Hepatocyte (in vitro differentiated cells): ENCODE results near the gene IL1RAPL1. TPM values are rescaled to one million over a fixed set of nuclear protein-coding genes. Genes with fewer than 3 reads are reported as not detected.

Experiments used
- DNase-seq: peaks from one replicate; pipeline ENCODE4 v3.0.0-alpha.2; 2016; ENCODE audit warnings: low spot score
- H2AFZ ChIP-seq: fragments of 200-600 bp; sonication (generic); 2 replicates; pipeline ENCODE4 v1.6.0; 2016; ENCODE audit warnings: antibody characterized with exemption, mild to moderate bottlenecking
- H3K27ac ChIP-seq: fragments of 200-600 bp; sonication (generic); 2 replicates; pipeline ENCODE4 v1.5.1; 2016; ENCODE audit warnings: mild to moderate bottlenecking
- H3K27me3 ChIP-seq: fragments of 200-600 bp; sonication (generic); 2 replicates; pipeline ENCODE4 v1.6.1; 2016
- H3K36me3 ChIP-seq: fragments of 200-600 bp; sonication (generic); replicated peaks from 2 replicates; pipeline ENCODE4 v1.5.1; 2016; ENCODE audit warnings: low read depth; ENCODE audit not compliant: insufficient read depth
- H3K4me1 ChIP-seq: fragments of 200-600 bp; sonication (generic); 2 replicates; pipeline ENCODE4 v1.5.1; 2016; ENCODE audit warnings: mild to moderate bottlenecking, moderate library complexity; ENCODE audit not compliant: insufficient read depth
- H3K4me2 ChIP-seq: fragments of 200-600 bp; sonication (generic); 2 replicates; pipeline ENCODE4 v1.6.0; 2016
- H3K4me3 ChIP-seq: fragments of 200-600 bp; sonication (generic); 2 replicates; pipeline ENCODE4 v1.5.1; 2016; ENCODE audit warnings: mild to moderate bottlenecking
- H3K79me2 ChIP-seq: fragments of 200-600 bp; sonication (generic); 2 replicates; pipeline ENCODE4 v1.6.0; 2017; ENCODE audit warnings: mild to moderate bottlenecking
- H3K9me2 ChIP-seq: fragments of 200-600 bp; sonication (generic); replicated peaks from 2 replicates; pipeline ENCODE4 v1.6.0; 2017; ENCODE audit warnings: mild to moderate bottlenecking; ENCODE audit not compliant: insufficient read depth
- H3K9me3 ChIP-seq: fragments of 200-600 bp; sonication (generic); 2 replicates; pipeline ENCODE4 v1.5.1; 2016; ENCODE audit warnings: low read depth, mild to moderate bottlenecking
- H4K20me1 ChIP-seq: fragments of 200-600 bp; sonication (generic); 2 replicates; pipeline ENCODE4 v1.6.0; 2016; ENCODE audit warnings: mild to moderate bottlenecking; ENCODE audit not compliant: insufficient read depth, poor library complexity, severe bottlenecking
- CTCF ChIP-seq: fragments of 200-600 bp; sonication (generic); IDR thresholded peaks from 2 replicates; pipeline ENCODE4 v1.5.1; 2016; ENCODE audit warnings: antibody characterized with exemption, mild to moderate bottlenecking; ENCODE audit not compliant: poor library complexity
- EZH2 ChIP-seq: fragments of 200-600 bp; sonication (generic); IDR thresholded peaks from 2 replicates; pipeline ENCODE4 v1.6.1; 2016; ENCODE audit warnings: antibody characterized with exemption, mild to moderate bottlenecking, borderline replicate concordance
- EZH2phosphoT487 ChIP-seq: fragments of 200-600 bp; sonication (generic); IDR thresholded peaks from one replicate; pipeline ENCODE4 v1.6.1; 2018; ENCODE audit warnings: antibody characterized with exemption, mild to moderate bottlenecking, low read depth, moderate library complexity; ENCODE audit not compliant: unreplicated experiment, severe bottlenecking
- WGBS: methylation state at CpG from one replicate; pipeline ENCODE4 v1.1.6; 2016; ENCODE audit warnings: low lambda C conversion rate; ENCODE audit errors: missing lambda C conversion rate; 5-methylcytosine and 5-hydroxymethylcytosine counted together
- polyA plus RNA-seq: library from polyadenylated mRNA; unstranded; fragments of >200 nt; fragmentation: Nextera tagmentation; extraction: Ambion mirVana; gene quantifications from 2 replicates; pipeline ENCODE4 v1.2.1, GENCODE V29; 2016
- total RNA-seq: library from RNA; depleted of rRNA; stranded (reverse); fragments of >200 nt; gene quantifications from 2 replicates; pipeline ENCODE4 v1.2.3, GENCODE V29; 2014

The IL1RAPL1 gene
- total and polyA plus RNA-seq, 2 experiments from 2014 or later, result 0.89 to 2.7 TPM

- Histone ChIP-seq H3K9me2 (no peaks in the 10 kb centered on the region), H2AFZ (no peak overlapping the region), H3K4me1 (no peaks in the 10 kb centered on the region), H3K36me3 (no peaks in the 10 kb centered on the region), H3K27me3 (no peaks in the 10 kb centered on the region), H4K20me1 (no peaks in the 10 kb centered on the region), H3K79me2 (no peaks in the 10 kb centered on the region), H3K4me3 (no peak overlapping the region), H3K4me2 (peak overlapping the region; percentile 25), H3K9me3 (no peaks in the 10 kb centered on the region), H3K27ac (peak overlapping the region; percentile 17)
- no peak for TF ChIP-seq EZH2
- no peak for TF ChIP-seq CTCF
- no peak for TF ChIP-seq EZH2phosphoT487
- WGBS, result 35% methylated on average over 1 of the region's 1 CpG
- no peak for DNase-seq
These were observed 954.9 kb downstream of the IL1RAPL1 start for GRCh38 chrX:29542152-29542551.

GRCh38 chrX:29545878-29546277 is 958.6 kb downstream of the IL1RAPL1 start:
- WGBS, result 53% methylated on average over 2 of the region's 2 CpGs
- Histone ChIP-seq H3K36me3 (no peaks in the 10 kb centered on the region), H3K4me2 (no peak overlapping the region), H3K4me1 (no peaks in the 10 kb centered on the region), H3K79me2 (no peaks in the 10 kb centered on the region), H2AFZ (no peak overlapping the region), H3K27me3 (no peaks in the 10 kb centered on the region), H3K9me2 (no peaks in the 10 kb centered on the region), H3K27ac (no peak overlapping the region), H3K4me3 (no peak overlapping the region), H4K20me1 (no peaks in the 10 kb centered on the region), H3K9me3 (no peaks in the 10 kb centered on the region)
- TF ChIP-seq EZH2, result no peak
- no peak for TF ChIP-seq EZH2phosphoT487
- no peak for TF ChIP-seq CTCF
- no peak for DNase-seq

GRCh38 chrX:29547877-29548276 is 960.6 kb downstream of the IL1RAPL1 start:
- H3K27me3 ChIP-seq, result no peaks in the 10 kb centered on the region
- H3K4me3 ChIP-seq, result no peak overlapping the region
- H3K9me2 ChIP-seq, result no peaks in the 10 kb centered on the region
- DNase-seq, result no peak
- H3K4me1 ChIP-seq, result no peaks in the 10 kb centered on the region
- H3K79me2 ChIP-seq, result no peaks in the 10 kb centered on the region
- 81% methylated on average over 4 of the region's 4 CpGs for WGBS
- no peak overlapping the region for H3K27ac ChIP-seq
- no peak overlapping the region for H3K4me2 ChIP-seq
- no peak for TF ChIP-seq EZH2
- TF ChIP-seq EZH2phosphoT487, result no peak
- TF ChIP-seq CTCF, result no peak
- no peak overlapping the region for H2AFZ ChIP-seq
- H4K20me1 ChIP-seq, result no peaks in the 10 kb centered on the region
- no peaks in the 10 kb centered on the region for H3K36me3 ChIP-seq
- H3K9me3 ChIP-seq, result no peaks in the 10 kb centered on the region

- no peaks in the 10 kb centered on the region for H3K27me3 ChIP-seq
- H3K4me1 ChIP-seq, result no peaks in the 10 kb centered on the region
- H4K20me1 ChIP-seq, result no peaks in the 10 kb centered on the region
- no peaks in the 10 kb centered on the region for H3K9me2 ChIP-seq
- H3K79me2 ChIP-seq, result no peaks in the 10 kb centered on the region
- no peak overlapping the region for H3K27ac ChIP-seq
- DNase-seq, result no peak
- no peaks in the 10 kb centered on the region for H3K36me3 ChIP-seq
- TF ChIP-seq EZH2phosphoT487 (no peak), CTCF (no peak), EZH2 (no peak)
- 75% methylated on average over 1 of the region's 1 CpG for WGBS
- no peak overlapping the region for H2AFZ ChIP-seq
- H3K4me2 ChIP-seq, result no peak overlapping the region
- H3K9me3 ChIP-seq, result no peaks in the 10 kb centered on the region
- no peak overlapping the region for H3K4me3 ChIP-seq
These were observed 966.3 kb downstream of the IL1RAPL1 start for GRCh38 chrX:29553542-29553941.
